A375 (cell line): ENCODE data around the gene TMEM209. TPM values are rescaled to one million over a fixed set of nuclear protein-coding genes. Genes with fewer than 3 reads are reported as not detected.

Experiments
- total RNA-seq: library from RNA; depleted of rRNA; stranded (reverse); fragments of >200 nt; shearing (Covaris generic); gene quantifications from 2 replicates; pipeline ENCODE4 v1.2.3, GENCODE V29; 2014; rRNA removed

TMEM209 gene
- 24.3 and 25.1 TPM in 2 replicates for total RNA-seq

GRCh38 chr7:130205084-130205947, at the start of gene TMEM209:
TSS of gene TMEM209 (minus strand) at chr7:130205406. CDS start at chr7:130205375, 31 bp downstream.

GRCh38 chr7:130207642-130208041, 2.4 kb upstream of the TMEM209 start, which contains the start of gene SSMEM1:
TSS of gene SSMEM1 (plus strand) at chr7:130207860. CDS start at chr7:130207911, 51 bp downstream.

Other genes with a start within 250 kb of the TMEM209 start
- gene ZC3HC1, start 154.0 kb downstream of the TMEM209 start, total RNA-seq: 19.9 and 20.0 TPM in 2 replicates
- 11.2 and 16.3 TPM in 2 replicates for gene KLHDC10, start 134.9 kb downstream of the TMEM209 start, total RNA-seq
- not detected in 2 replicates for gene SSMEM1, start 2.5 kb upstream of the TMEM209 start, total RNA-seq
- 0.48 TPM in 1 of 2 replicates, not detected in the other for gene CPA2, start 61.5 kb upstream of the TMEM209 start, total RNA-seq
- gene CPA4, start 87.8 kb upstream of the TMEM209 start, total RNA-seq: 22.0 and 34.8 TPM in 2 replicates
- 0.11 TPM in 1 of 2 replicates, not detected in the other for gene CPA5, start 139.4 kb upstream of the TMEM209 start, total RNA-seq
- gene CPA1, start 175.1 kb upstream of the TMEM209 start, total RNA-seq: not detected in 2 replicates
- 16.2 and 22.3 TPM in 2 replicates for gene CEP41, start 235.6 kb upstream of the TMEM209 start, total RNA-seq